Liver (tissue), 3 donors: Measurements from ENCODE around the gene CEP131.

Source experiments
- CTCF ChIP-seq: fragments of 150-350 bp; IDR thresholded peaks from 2 replicates; pipeline ENCODE4 v1.5.1; 2017; ENCODE audit warnings: improper control_type of control experiment, low read depth, low read length; ENCODE audit not compliant: missing input control
- EGR1 ChIP-seq, 2 donors: IDR thresholded peaks; 2 replicates each; pipeline ENCODE4 v1.6.1; 2016 to 2018; ENCODE audit warnings: antibody characterized with exemption in 2 of 2, low read depth in 2 of 2
- NR2F2 ChIP-seq: IDR thresholded peaks from 2 replicates; pipeline ENCODE4 v1.6.1; 2016; ENCODE audit warnings: antibody characterized with exemption
- donor health status: healthy.
- donor health status: healthy.

DNA sequence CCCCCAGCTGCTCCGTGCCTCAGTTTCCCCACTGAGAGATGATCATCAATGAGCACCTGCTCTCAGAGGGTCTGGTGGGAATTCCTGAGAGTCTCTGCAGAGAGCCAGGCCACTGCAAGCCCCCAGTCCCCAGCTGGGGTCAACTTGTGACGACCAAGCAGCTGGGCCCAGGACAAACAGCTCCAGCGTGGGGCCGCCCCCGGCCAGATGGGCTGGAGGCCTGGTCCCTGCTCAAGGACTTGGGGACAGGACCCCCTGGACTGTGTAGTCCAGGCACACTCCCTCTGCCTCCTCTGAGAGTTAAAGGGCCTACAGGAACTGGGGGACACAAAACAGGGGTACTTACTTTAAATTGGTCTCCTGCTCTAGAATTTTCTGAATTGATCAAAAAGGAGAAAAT, 40.2 kb downstream of the CEP131 start:
- TF ChIP-seq EGR1 (IDR thresholded peaks at IDR 0.05; ENCODE audit: low read depth in 2 of 2): no peak
- TF ChIP-seq CTCF: no peak
- no peak for TF ChIP-seq NR2F2
